A549 (cell line): ENCODE results near the gene ZNF248. TPM values are rescaled to one million over a fixed set of nuclear protein-coding genes. Genes with fewer than 3 reads are reported as not detected.

Experiments used
- ATAC-seq, 2 experiments: fragments of 200-7000 bp in 1 of 2; fragments of >200 bp in 1 of 2; cut with Nextera tagmentation in 1 of 2; cut with Tn5 transposase in 1 of 2; 3 replicates each; pipeline versions ENCODE4 v1.8.0 to v1.9.1; 2018 to 2020; ENCODE audit warnings: mild to moderate bottlenecking in 1 of 2, moderate library complexity in 1 of 2
- CTCF ChIA-PET: fragments of 300-600 bp; sonication (Branson Sonifier 250); formaldehyde crosslinking; extraction: SDS; loops from one replicate; lab custom pipeline; 2021; ENCODE audit warnings: antibody characterized with exemption, inconsistent platforms; lab: Yijun Ruan, JAX
- POLR2A ChIA-PET: fragments of 350-600 bp; formaldehyde crosslinking; extraction: SDS; loops from one replicate; lab custom pipeline; 2021; ENCODE audit warnings: antibody characterized with exemption, inconsistent platforms; lab: Yijun Ruan, JAX
- DNase-seq, 2 experiments: peaks; one replicate each; pipeline versions ENCODE4 v3.0.0 to v3.0.0-alpha.2; 2011 to 2016; ENCODE audit warnings: low read depth in 1 of 2, low spot score in 1 of 2
- FAIRE-seq: peaks from 2 replicates; lab custom pipeline; 2011; peaks lifted over from hg19 to GRCh38; lab: Jason Lieb, UNC
- H3K27ac ChIP-seq, 2 experiments: fragments of >200 bp; sonication (Bioruptor Twin); formaldehyde crosslinking; 3 replicates each; pipeline ENCODE4 v1.5.1; 2016 to 2017
- H3K4me1 ChIP-seq: fragments of >200 bp; sonication (Bioruptor Twin); formaldehyde crosslinking; 3 replicates; pipeline ENCODE4 v1.6.1; 2016
- H3K4me2 ChIP-seq: fragments of >200 bp; sonication (Bioruptor Twin); formaldehyde crosslinking; 3 replicates; pipeline ENCODE4 v1.6.1; 2016
- H3K4me3 ChIP-seq: fragments of >200 bp; sonication (Bioruptor Twin); formaldehyde crosslinking; 3 replicates; pipeline ENCODE4 v1.5.1; 2016
- H3K9me3 ChIP-seq: fragments of >200 bp; sonication (Bioruptor Twin); formaldehyde crosslinking; 3 replicates; pipeline ENCODE4 v1.6.1; 2016
- BHLHE40 ChIP-seq: IDR thresholded peaks from 2 replicates; pipeline ENCODE4 v1.6.1; 2012; ENCODE audit warnings: low read depth, low read length, inconsistent platforms
- EHF ChIP-seq: fragments of 250-450 bp; sonication (Bioruptor Pico); IDR thresholded peaks from 2 replicates; pipeline ENCODE4 v1.5.0; 2020; ENCODE audit warnings: mild to moderate bottlenecking
- ESRRA ChIP-seq: fragments of 150-350 bp; IDR thresholded peaks from 2 replicates; pipeline ENCODE4 v1.6.1; 2014; ENCODE audit warnings: mild to moderate bottlenecking, low read length, borderline replicate concordance
- HOXB5 ChIP-seq: fragments of 250-450 bp; sonication (Bioruptor Pico); IDR thresholded peaks from 2 replicates; pipeline ENCODE4 v1.5.0; 2020; ENCODE audit warnings: mild to moderate bottlenecking, moderate library complexity
- JUN ChIP-seq, 2 experiments: fragments of >200 bp; sonication (Bioruptor Twin); formaldehyde crosslinking; IDR thresholded peaks; 2 replicates in 1 of 2; 3 replicates in 1 of 2; pipeline ENCODE4 v1.6.1; 2016 to 2017
- MAFK ChIP-seq: fragments of 450-650 bp; IDR thresholded peaks from 2 replicates; pipeline ENCODE4 v1.6.1; 2014; ENCODE audit not compliant: partially characterized antibody
- MYC ChIP-seq: IDR thresholded peaks from 2 replicates; pipeline ENCODE4 v1.6.1; 2012; ENCODE audit warnings: mild to moderate bottlenecking, inconsistent platforms, low read length, improper control_type of control experiment, borderline replicate concordance
- NFE2L2 ChIP-seq: fragments of 150-350 bp; conservative IDR thresholded peaks from 2 replicates; pipeline ENCODE4 v1.6.1; 2014; ENCODE audit warnings: low read length
- NPAS2 ChIP-seq: fragments of 250-450 bp; sonication (Bioruptor Pico); IDR thresholded peaks from 2 replicates; pipeline ENCODE4 v1.8.0; 2022; ENCODE audit warnings: mild to moderate bottlenecking, moderate library complexity, borderline replicate concordance
- POLR2A ChIP-seq: IDR thresholded peaks from 2 replicates; pipeline ENCODE4 v1.6.1; 2012; ENCODE audit warnings: mild to moderate bottlenecking, low read length
- RARB ChIP-seq: fragments of 250-450 bp; sonication (Bioruptor Pico); IDR thresholded peaks from 2 replicates; pipeline ENCODE4 v1.8.0; 2021; ENCODE audit warnings: mild to moderate bottlenecking, moderate library complexity
- RCOR1 ChIP-seq: fragments of 150-350 bp; IDR thresholded peaks from 2 replicates; pipeline ENCODE4 v1.6.1; 2014; ENCODE audit warnings: antibody characterized with exemption, low read length, low read depth
- RFX5 ChIP-seq: fragments of 450-650 bp; IDR thresholded peaks from 2 replicates; pipeline ENCODE4 v1.7.1; 2014; ENCODE audit warnings: antibody characterized with exemption, mild to moderate bottlenecking, moderate library complexity
- SMC3 ChIP-seq: fragments of >200 bp; sonication (Bioruptor Twin); formaldehyde crosslinking; IDR thresholded peaks from 3 replicates; pipeline ENCODE4 v1.6.1; 2018; ENCODE audit warnings: inconsistent platforms
- TFCP2L1 ChIP-seq: fragments of 250-450 bp; sonication (Bioruptor Pico); IDR thresholded peaks from 2 replicates; pipeline ENCODE4 v1.5.0; 2021; ENCODE audit warnings: mild to moderate bottlenecking
- TP53 ChIP-seq: fragments of 250-450 bp; sonication (Bioruptor Pico); IDR thresholded peaks from 2 replicates; pipeline ENCODE4 v1.5.0; 2021; ENCODE audit warnings: mild to moderate bottlenecking, moderate library complexity
- ZC3H11A ChIP-seq: fragments of 450-650 bp; IDR thresholded peaks from 2 replicates; pipeline ENCODE4 v1.6.1; 2014; ENCODE audit warnings: antibody characterized with exemption, mild to moderate bottlenecking
- WGBS: methylation state at CpG from one replicate; pipeline ENCODE4 v1.1.6; 2017; ENCODE audit errors: missing lambda C conversion rate; 5-methylcytosine and 5-hydroxymethylcytosine counted together
- polyA plus RNA-seq, 4 experiments: library from polyadenylated mRNA; depleted of rRNA in 3 of 4; stranded (reverse); fragments of >200 nt; fragmentation: RNase III in 1 of 4; extraction: RNeasy Plus Mini Kit Qiagen cat#74134 plus additional on column Dnase treatment in 1 of 4; gene quantifications; 2 replicates in 3 of 4; 3 replicates in 1 of 4; pipeline ENCODE4 v1.2.3, GENCODE V29; 2011 to 2017
- TF ChIP-seq, protein P1 (sequence below): fragments of >200 bp; sonication (Bioruptor Twin); formaldehyde crosslinking; IDR thresholded peaks from 2 replicates; pipeline ENCODE4 v1.6.1; 2016
- TF ChIP-seq, protein P2 (sequence below): fragments of 250-450 bp; sonication (Bioruptor Pico); IDR thresholded peaks from 2 replicates; pipeline ENCODE4 v1.5.0; 2021; ENCODE audit warnings: mild to moderate bottlenecking, moderate library complexity, borderline replicate concordance
- TF ChIP-seq, protein P3 (sequence below): fragments of 450-650 bp; IDR thresholded peaks from 2 replicates; pipeline ENCODE4 v1.6.1; 2014; ENCODE audit warnings: antibody characterized with exemption
- TF ChIP-seq, protein P4 (sequence below): IDR thresholded peaks from 2 replicates; pipeline ENCODE4 v1.6.1; 2012

ZNF248 gene
- polyA plus RNA-seq, 2 of the 4 experiments (the other 2 are of a cell fraction): 7.1 to 13.6 TPM

DNA sequence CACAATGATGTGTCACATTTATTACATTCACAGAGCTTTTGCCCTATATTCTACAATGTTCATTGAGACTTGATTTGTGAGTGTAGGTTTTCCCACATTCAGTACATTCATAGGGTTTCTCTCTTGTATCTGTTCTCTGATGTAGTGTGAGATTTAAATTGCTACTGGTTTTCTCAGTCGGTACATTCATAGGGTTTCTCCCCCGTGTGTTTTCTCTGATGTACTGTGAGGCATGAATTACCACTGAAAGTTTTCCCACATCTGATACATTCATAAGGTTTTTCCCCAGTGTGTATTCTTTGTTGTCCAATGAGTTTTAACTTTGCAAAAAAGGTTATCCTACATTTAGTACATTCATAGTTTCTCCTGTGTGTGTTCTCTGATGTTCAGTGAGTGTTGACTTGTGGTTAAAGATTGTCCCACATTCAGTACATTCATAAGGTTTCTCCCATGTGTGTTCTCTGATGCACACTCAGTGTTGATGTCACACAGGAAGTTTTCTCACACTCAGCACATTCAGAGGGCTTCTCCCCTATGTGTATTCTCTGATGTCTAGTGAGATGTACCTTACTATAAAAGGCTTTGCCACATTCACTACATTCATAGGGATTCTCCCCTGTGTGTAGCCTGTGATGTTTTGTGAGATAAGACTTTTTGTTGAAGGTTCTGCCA, 63.0 kb downstream of the ZNF248 start:
- H3K4me1 ChIP-seq: no peaks in the 10 kb centered on the region
- FAIRE-seq (no peak), DNase-seq (no peak), ATAC-seq (no peak)
- WGBS: 6% methylated on average over 2 of the region's 2 CpGs
- ChIA-PET CTCF (no interaction called here), POLR2A (no interaction called here)
- no peak overlapping the region for H3K4me3 ChIP-seq
- H3K4me2 ChIP-seq: no peak overlapping the region
- H3K9me3 ChIP-seq: peaks cover 39% of the 10 kb centered on the region
- H3K27ac ChIP-seq: no peak overlapping the region
- TF ChIP-seq RCOR1 (no peak), MYC (no peak), EHF (no peak), MAFK (peak; percentile 39), SMC3 (no peak)
- TF ChIP-seq, protein P1, sequence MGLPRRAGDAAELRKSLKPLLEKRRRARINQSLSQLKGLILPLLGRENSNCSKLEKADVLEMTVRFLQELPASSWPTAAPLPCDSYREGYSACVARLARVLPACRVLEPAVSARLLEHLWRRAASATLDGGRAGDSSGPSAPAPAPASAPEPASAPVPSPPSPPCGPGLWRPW: no peak

DNA sequence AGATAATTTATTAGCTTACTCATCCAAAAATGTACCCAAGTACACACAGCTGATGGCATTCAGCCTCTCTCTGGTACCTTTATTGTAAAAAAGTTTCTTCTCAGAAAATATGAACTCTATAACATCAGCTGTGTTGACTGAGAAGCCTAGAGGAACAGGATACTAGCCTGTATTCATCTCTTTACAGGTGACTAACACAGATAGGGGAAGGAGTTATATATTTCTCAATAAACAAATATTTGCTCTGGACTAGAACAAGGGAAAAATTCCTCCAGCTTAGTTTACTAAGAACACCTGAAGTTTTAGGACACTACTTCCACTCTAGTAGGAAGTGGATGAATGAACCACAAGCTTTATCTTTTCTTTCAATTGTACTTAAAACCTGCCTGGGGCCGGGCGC, 67.8 kb downstream of the ZNF248 start:
- TF ChIP-seq RFX5 (no peak), TFCP2L1 (CRISPR knock-in tag) (no peak), POLR2A (no peak), NPAS2 (CRISPR knock-in tag) (no peak), ESRRA (no peak), RARB (CRISPR knock-in tag) (no peak), SMC3 (no peak), NFE2L2 (no peak), HOXB5 (CRISPR knock-in tag) (no peak), ZC3H11A (no peak), BHLHE40 (no peak), JUN (IDR thresholded peaks at IDR 0.05) (no peak), TP53 (CRISPR knock-in tag) (no peak), RCOR1 (no peak)
- TF ChIP-seq, protein P1: no peak
- TF ChIP-seq, protein P2, sequence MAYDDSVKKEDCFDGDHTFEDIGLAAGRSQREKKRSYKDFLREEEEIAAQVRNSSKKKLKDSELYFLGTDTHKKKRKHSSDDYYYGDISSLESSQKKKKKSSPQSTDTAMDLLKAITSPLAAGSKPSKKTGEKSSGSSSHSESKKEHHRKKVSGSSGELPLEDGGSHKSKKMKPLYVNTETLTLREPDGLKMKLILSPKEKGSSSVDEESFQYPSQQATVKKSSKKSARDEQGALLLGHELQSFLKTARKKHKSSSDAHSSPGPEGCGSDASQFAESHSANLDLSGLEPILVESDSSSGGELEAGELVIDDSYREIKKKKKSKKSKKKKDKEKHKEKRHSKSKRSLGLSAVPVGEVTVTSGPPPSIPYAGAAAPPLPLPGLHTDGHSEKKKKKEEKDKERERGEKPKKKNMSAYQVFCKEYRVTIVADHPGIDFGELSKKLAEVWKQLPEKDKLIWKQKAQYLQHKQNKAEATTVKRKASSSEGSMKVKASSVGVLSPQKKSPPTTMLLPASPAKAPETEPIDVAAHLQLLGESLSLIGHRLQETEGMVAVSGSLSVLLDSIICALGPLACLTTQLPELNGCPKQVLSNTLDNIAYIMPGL (CRISPR knock-in tag): no peak
- TF ChIP-seq, protein P3, sequence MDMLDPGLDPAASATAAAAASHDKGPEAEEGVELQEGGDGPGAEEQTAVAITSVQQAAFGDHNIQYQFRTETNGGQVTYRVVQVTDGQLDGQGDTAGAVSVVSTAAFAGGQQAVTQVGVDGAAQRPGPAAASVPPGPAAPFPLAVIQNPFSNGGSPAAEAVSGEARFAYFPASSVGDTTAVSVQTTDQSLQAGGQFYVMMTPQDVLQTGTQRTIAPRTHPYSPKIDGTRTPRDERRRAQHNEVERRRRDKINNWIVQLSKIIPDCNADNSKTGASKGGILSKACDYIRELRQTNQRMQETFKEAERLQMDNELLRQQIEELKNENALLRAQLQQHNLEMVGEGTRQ: no peak
- TF ChIP-seq, protein P4, sequence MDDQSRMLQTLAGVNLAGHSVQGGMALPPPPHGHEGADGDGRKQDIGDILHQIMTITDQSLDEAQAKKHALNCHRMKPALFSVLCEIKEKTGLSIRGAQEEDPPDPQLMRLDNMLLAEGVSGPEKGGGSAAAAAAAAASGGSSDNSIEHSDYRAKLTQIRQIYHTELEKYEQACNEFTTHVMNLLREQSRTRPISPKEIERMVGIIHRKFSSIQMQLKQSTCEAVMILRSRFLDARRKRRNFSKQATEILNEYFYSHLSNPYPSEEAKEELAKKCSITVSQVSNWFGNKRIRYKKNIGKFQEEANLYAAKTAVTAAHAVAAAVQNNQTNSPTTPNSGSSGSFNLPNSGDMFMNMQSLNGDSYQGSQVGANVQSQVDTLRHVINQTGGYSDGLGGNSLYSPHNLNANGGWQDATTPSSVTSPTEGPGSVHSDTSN: no peak
- TF ChIP-seq, all 56 proteins: peak for 0
- peaks cover 31% of the 10 kb centered on the region for H3K9me3 ChIP-seq
- 7% methylated on average over 2 of the region's 2 CpGs for WGBS
- H3K27ac ChIP-seq: no peak overlapping the region
- no peak overlapping the region for H3K4me3 ChIP-seq
- no peak for FAIRE-seq
- no peak for DNase-seq
- no peaks in the 10 kb centered on the region for H3K4me1 ChIP-seq
- ATAC-seq: no peak
- POLR2A ChIA-PET: no interaction called here
- CTCF ChIA-PET: interaction anchor here (0.6 kb wide), 1 partner anchor 12 kb away, joined by 4 read pairs; no protein-coding TSS in a partner anchor
- no peak overlapping the region for H3K4me2 ChIP-seq
